Measurements from ENCODE around the gene ROR2. TPM values are rescaled to one million over a fixed set of nuclear protein-coding genes. Genes with fewer than 3 reads are reported as not detected.

ROR2 gene
- total and polyA plus RNA-seq, 2 donors (not counting 3 experiments of a cell fraction or from before 2014, with no cell fraction given) = not detected

DNA sequence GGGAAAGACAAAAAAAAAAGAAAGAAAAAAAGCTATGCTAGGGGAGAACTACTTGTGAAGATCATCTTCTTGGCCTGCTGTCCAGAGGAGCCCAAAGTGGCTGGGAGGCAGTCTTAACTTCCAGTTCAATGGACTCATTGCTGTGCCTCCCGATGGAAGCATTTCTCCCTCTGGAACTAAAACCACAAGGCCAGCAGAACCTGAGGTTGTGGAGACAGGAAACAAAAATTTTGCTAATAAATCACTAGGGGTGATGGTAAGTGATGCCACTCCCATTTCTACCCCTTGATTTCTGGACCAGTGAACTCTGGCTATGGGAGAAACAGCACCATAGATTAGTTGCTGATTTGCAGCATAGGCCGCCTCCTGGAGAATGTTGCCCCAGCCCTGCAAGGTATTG is 402.9 kb downstream of the ROR2 start:
- no peak for TF ChIP-seq MYC (IDR thresholded peaks at IDR 0.05; ENCODE audit: low read depth, low read length)
- TF ChIP-seq, protein P1, sequence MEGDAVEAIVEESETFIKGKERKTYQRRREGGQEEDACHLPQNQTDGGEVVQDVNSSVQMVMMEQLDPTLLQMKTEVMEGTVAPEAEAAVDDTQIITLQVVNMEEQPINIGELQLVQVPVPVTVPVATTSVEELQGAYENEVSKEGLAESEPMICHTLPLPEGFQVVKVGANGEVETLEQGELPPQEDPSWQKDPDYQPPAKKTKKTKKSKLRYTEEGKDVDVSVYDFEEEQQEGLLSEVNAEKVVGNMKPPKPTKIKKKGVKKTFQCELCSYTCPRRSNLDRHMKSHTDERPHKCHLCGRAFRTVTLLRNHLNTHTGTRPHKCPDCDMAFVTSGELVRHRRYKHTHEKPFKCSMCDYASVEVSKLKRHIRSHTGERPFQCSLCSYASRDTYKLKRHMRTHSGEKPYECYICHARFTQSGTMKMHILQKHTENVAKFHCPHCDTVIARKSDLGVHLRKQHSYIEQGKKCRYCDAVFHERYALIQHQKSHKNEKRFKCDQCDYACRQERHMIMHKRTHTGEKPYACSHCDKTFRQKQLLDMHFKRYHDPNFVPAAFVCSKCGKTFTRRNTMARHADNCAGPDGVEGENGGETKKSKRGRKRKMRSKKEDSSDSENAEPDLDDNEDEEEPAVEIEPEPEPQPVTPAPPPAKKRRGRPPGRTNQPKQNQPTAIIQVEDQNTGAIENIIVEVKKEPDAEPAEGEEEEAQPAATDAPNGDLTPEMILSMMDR (IDR thresholded peaks at IDR 0.05; ENCODE audit: extremely low read depth in 1 of 2, insufficient read depth in 1 of 2, low read depth in 1 of 2, low read length in 2 of 2) = no peak
- no peak for TF ChIP-seq JUN (IDR thresholded peaks at IDR 0.05; ENCODE audit: borderline replicate concordance, insufficient read depth, insufficient read length, low read depth)
- no peak for TF ChIP-seq FOS (IDR thresholded peaks at IDR 0.05; ENCODE audit: borderline replicate concordance, insufficient read depth, low read length)
- TF ChIP-seq EZH2 (IDR thresholded peaks at IDR 0.05; ENCODE audit: borderline replicate concordance, low read depth, low read length, severe bottlenecking) = no peak
- TF ChIP-seq GATA2 (IDR thresholded peaks at IDR 0.05; ENCODE audit: insufficient read depth, insufficient read length, low read depth, low read length) = no peak
- TF ChIP-seq, protein P2, sequence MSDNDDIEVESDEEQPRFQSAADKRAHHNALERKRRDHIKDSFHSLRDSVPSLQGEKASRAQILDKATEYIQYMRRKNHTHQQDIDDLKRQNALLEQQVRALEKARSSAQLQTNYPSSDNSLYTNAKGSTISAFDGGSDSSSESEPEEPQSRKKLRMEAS (IDR thresholded peaks at IDR 0.05; ENCODE audit: insufficient read depth, insufficient read length) = no peak
- TF ChIP-seq POLR2A (IDR thresholded peaks at IDR 0.05; ENCODE audit: low read depth, low read length) = no peak
- no peak for TF ChIP-seq POLR2AphosphoS5 (IDR thresholded peaks at IDR 0.05; ENCODE audit: insufficient read depth, low read depth, low read length)
- Histone ChIP-seq H4K20me1 (replicated peaks; ENCODE audit: control insufficient read depth, extremely low read depth, insufficient read depth, low read length) (no peaks in the 10 kb centered on the region), H3K9me1 (replicated peaks; ENCODE audit: control insufficient read depth, extremely low read depth, insufficient read depth, low read length) (no peaks in the 10 kb centered on the region), H3K9ac (replicated peaks; ENCODE audit: extremely low read depth, insufficient read depth, low read length) (no peak overlapping the region), H2AFZ (ENCODE audit: low read depth, low read length) (no peak overlapping the region), H3K27me3 (ENCODE audit: control insufficient read depth in 2 of 2, insufficient read depth in 2 of 2, low read length in 2 of 2) (no peaks in the 10 kb centered on the region), H3K4me3 (replicated peaks in 1 of 3; ENCODE audit: insufficient read depth in 1 of 3, low read depth in 1 of 3, low read length in 3 of 3) (no peak overlapping the region), H3K79me2 (ENCODE audit: control insufficient read depth, insufficient read depth, low read length) (no peaks in the 10 kb centered on the region), H3K27ac (ENCODE audit: insufficient read depth, low read depth, low read length) (no peak overlapping the region), H3K36me3 (ENCODE audit: control insufficient read depth in 2 of 2, extremely low read depth in 1 of 2, insufficient read depth in 2 of 2, low read length in 2 of 2) (no peaks in the 10 kb centered on the region), H3K4me1 (ENCODE audit: control insufficient read depth, extremely low read depth, insufficient read depth, low read length) (no peaks in the 10 kb centered on the region), H3K4me2 (ENCODE audit: insufficient read depth, low read length) (no peak overlapping the region), H3K9me3 (replicated peaks; ENCODE audit: control insufficient read depth, insufficient read depth, low read length) (no peaks in the 10 kb centered on the region)
- DNase-seq (ENCODE audit: low read depth, low spot score) (no peak), FAIRE-seq (no peak)
- CTCF ChIA-PET = no interaction called here
- no TSS peak for BruUV-seq (replicated peaks)
- dilution Hi-C loops (cut with MboI; ENCODE audit: extremely low pct_ligation_motif_present, low sequenced_read_pairs) = no loop called here
- POLR2A ChIA-PET = no interaction called here
- intact Hi-C loops (cut with micrococcal nuclease) = no loop called here

All from endothelial cell of umbilical vein (primary cell).